HG03342 (cell line): ENCODE measurements around the gene EBPL.
"Not testable (repeated sequence)": the region's sequence is repeated elsewhere in the genome, so short reads cannot be mapped to it uniquely, and the experiment has no call there.

ENCODE experiments used
- ATAC-seq: cut with Tn5 transposase; IDR thresholded peaks from one replicate; pipeline ENCODE4 v1.9.1; 2021; ENCODE audit warnings: mild to moderate bottlenecking, moderate library complexity; ENCODE audit not compliant: unreplicated experiment

Gene EBPL

GRCh38 chr13:49636705-49637104 is 54.6 kb downstream of the EBPL start:
- ATAC-seq: no peak

DNA sequence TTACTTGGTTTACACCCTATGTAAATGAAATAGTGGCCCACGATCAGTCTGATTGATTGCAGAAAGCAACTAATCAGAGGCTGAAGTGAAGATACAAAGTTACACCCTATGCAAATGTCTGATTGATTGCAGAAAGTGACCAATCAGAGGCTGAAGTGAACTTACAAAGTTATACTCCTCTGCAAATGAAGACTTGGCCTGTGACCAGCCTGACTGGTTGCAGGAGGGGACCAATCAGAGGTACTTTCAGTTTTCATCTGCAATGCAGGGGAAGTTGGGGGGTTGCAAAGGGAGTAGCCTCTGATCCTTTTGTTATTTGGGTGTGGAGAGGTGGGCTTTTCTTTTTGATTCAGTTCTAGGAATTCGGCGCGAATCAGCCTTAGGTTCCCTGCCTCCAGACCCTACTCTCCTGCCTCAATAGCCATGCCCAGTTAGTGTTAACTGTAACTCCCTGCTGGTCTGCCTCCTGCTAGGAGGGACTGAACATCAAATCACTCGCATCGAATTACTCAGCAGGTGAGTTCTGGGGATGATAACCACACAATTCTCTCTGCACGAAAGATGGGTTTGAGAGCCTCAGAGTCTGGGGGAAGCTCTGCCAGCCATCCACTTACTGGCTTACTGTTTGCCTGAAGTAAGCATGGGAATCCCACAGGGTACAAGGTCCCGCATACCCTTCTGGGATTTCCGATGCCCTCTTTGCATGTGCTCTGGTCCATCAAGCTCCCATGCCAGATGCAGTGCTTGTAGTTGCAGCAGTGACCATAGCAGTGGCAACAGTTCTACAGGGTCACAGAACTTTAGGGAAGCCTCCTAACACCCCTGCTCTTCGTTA is 55.5 kb downstream of the EBPL start:
- no peak for ATAC-seq

DNA sequence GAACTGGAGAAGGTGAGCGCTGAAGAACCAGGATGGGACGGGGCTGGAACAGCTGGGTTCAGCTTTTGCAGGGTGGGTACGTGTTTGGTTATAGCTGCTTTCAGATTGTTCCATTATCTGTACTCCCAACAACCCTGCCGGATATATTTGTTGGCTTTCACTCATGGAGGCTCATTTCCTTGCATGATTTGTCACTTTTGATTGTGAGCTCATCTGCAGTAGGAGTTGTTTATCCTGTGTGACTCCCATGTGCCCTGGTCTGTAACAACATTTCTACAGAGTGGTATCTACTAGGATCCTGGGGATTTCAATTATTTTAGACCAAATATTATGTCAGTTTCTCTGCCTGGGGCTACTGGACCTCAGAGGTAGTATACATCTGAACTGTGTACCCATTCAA is 57.6 kb downstream of the EBPL start:
- ATAC-seq: no peak

GRCh38 chr13:49632156-49632555 is 59.1 kb downstream of the EBPL start:
- no peak for ATAC-seq

DNA sequence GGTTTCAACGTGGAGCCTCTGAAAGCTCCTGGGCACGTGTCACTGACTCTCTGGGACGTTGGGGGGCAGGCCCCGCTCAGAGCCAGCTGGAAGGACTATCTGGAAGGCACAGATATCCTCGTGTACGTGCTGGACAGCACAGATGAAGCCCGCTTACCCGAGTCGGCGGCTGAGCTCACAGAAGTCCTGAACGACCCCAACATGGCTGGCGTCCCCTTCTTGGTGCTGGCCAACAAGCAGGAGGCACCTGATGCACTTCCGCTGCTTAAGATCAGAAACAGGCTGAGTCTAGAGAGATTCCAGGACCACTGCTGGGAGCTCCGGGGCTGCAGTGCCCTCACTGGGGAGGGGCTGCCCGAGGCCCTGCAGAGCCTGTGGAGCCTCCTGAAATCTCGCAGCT is 60.7 kb downstream of the EBPL start:
- ATAC-seq: no peak

DNA sequence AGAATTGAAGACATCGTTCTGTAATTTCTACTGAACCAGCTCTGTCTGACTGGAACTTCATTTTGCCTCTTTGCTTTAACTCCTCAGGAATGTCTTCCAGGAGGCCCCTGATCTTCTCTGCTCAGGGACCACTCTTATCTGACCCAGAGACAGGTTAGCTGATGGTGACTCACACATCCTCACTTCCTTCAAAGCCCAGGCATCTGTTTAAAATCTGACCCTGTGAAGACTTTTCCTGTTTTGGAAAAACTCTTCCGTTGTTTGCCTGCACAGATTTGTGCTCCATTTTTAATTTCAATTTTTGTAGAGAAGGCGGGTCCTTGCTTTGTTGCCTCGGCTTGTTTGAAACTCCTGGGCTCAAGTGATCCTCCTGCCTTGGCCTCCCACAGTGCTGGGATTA is 61.3 kb downstream of the EBPL start:
- ATAC-seq: no peak

DNA sequence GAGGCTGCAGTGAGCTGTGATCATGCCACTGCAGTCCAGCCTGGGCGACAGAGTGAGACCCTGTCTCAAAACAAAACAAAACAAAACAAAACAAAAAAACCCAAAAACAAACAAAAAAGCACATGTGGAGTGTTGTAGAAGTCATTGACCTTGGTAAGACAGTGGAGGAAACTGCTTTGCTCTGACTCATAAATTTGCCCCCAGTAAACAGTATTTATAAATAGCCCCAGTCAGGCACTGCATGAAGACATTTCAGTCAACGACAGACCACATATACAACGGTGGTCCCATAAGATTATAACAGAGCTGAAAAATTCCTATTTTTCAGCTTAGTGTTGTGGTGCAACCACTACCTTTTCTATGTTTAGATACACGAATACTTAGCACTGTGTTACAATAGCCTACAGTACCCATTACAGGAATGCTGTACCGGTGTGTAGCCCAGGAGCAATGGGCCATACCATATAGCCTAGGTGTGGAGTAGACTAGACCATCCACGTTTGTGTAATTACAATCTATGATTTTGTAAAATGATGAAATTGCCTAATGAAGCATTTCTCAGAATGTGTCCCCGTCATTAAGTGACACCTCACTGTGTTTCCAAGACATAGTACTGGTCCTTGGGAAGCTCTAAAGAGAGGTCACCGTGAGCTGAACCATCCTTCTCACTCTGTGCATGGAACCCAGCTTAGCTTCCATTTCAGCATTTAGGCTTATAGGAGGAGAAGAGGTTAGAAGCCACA is 61.9 kb downstream of the EBPL start:
- ATAC-seq: no peak

DNA sequence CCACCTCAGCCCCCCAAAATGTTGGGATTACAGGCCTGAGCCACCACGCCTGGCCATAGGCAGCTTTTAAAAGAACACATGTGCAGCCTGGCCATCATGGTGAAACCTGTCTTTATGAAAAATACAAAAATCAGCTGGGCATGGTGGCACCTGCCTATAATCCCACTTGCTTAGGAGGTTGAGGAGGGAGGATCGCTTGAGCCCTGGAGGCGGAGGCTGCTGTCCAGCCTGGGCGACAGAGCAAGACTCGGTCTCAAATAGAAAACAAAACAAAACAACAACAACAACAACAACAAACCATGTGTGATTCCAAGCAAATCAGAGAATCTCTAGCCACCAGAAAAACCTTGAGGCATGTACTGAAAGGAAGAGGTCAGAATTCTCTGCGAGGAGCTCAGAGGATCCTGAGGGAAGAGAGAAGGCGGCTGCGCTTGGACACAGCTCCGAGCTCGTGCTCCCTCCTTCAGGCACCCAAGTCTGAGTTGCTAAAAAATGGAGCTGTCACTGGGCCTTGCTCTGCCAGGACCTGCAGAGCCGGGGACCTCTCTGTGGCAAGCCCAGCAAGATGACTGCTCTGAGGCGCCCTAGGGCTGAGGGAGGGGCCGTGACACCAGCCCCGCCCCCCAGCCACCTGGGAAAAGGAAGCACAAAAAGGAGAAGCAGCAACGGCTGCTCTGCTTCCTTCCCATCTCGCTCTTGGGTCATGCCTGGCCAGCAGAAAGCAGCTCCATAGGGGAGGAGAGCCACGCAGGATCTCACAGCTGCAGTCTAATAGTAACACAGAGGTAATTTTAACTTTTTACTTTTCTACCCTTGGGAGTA is 63.2 kb downstream of the EBPL start, which contains the start of gene ARL11:
ARL11 (plus strand) TSS at position 677 of the 822 bp plus-strand sequence. CDS start 1,941 bp downstream, outside the sequence.
- peak; percentile 93 for ATAC-seq

- ATAC-seq: no peak
Observed at GRCh38 chr13:49625392-49626079, 65.8 kb downstream of the EBPL start.

DNA sequence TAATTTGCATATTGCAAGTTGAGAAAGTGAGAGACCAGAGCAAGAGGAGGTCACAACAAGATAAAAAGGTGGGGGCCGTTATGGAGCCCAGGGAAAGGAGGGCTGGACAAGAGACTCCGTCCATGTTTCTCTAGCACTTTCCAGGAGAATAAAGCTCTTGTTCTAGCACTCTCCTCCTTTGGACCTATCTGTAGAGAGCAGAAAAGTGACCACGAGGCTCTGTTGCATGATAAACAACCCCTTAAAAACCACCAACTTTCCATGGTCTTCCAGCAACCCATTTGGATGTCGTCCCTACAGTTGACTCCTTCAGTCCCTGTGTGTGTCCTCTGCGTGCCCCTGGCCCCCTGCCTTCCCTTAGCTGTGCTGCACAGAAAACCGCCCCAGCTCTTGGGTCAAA is 67.1 kb downstream of the EBPL start:
- no peak for ATAC-seq

DNA sequence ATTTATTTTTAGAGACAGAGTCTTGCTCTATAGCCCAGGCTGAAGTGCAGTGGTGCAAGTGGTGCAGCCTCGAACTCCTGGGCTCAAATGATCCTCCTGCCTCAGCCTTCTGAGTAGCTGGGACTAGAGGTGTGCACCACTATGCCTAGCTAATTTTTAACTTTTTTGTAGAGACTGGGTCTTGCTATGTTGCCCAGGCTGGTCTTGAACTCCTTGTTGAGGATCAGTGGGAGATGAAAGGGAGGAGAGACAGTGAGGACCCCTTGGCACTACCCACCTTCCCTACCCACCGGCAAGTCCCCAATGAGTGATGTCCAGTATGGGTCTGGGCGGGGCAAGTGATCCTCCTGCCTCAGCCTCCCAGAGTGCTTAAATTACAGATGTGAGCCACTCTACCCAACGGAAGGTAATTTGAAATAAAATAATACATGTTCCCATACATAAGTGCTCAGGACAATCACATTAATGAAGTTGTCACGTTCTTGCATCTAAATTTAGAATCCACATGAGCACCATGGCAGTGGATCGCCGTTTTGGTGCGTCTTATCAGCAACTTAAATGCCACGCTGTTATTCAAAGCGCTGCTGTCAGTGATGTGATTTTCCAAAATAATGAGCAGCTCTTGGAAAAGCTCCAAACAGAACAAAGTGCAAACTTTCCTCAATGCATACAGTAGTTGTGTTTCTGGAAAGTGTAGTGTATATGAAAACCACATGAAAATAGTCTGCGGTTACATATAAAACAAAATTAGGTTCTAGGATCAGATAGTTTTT is 68.9 kb downstream of the EBPL start:
- ATAC-seq: no peak

- ATAC-seq: peak; percentile 81
Observed at GRCh38 chr13:49620170-49620621, 71.1 kb downstream of the EBPL start.

DNA sequence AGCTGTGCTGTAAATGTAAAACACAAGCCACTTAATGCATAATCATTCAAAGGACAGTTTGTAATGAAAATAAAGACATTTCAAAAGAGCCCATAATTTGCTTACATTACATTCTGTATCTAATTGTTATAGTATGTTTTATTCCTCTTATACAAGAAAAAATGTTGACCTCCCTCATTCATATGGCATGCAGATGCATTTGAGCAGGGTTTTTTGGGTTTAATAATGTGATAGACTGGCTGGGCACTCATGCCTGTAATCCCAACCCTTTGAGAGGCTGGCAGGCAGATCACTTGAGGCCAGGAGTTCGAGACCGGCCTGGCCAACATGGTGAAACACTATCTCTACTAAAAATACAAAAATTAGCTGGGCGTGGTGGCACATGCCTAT is 74.6 kb downstream of the EBPL start:
- no peak for ATAC-seq

- ATAC-seq: no peak
Observed at GRCh38 chr13:49615836-49616675, 75.2 kb downstream of the EBPL start.

DNA sequence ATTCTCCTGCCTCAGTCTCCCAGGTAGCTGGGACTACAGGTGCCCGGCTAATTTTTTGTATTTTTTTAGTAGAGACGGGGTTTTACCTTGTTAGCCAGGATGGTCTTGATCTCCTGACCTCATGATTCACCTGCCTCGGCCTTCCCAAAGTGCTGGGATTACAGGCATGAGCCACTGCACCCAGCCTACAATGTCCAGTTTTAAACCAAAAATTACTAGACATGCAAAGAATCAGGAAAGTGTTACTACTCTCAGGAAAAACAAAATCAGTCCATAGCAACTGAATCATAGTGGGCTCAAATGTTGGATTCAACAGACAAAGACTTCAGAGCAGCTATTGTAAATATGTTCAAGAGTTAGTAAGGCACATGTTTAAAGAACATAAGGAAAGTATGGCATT is 79.2 kb downstream of the EBPL start:
- ATAC-seq: not testable (repeated sequence)
